A549 (cell line): ENCODE data around the gene HLCS.

ENCODE experiments used
- CHD2 ChIP-seq: fragments of 150-350 bp; IDR thresholded peaks from 2 replicates; pipeline ENCODE4 v1.6.1; 2014; ENCODE audit warnings: low read length; ENCODE audit not compliant: partially characterized antibody
- CHD4 ChIP-seq: fragments of 200-600 bp; sonication (generic); IDR thresholded peaks from 2 replicates; pipeline ENCODE4 v1.6.1; 2016; ENCODE audit warnings: antibody characterized with exemption, mild to moderate bottlenecking, borderline replicate concordance
- EP300 ChIP-seq, 2 experiments: fragments of >200 bp; sonication (Bioruptor Twin); formaldehyde crosslinking; IDR thresholded peaks; 2 replicates in 1 of 2; 3 replicates in 1 of 2; pipeline ENCODE4 v1.6.1; 2016 to 2017
- NFE2L2 ChIP-seq: fragments of 150-350 bp; conservative IDR thresholded peaks from 2 replicates; pipeline ENCODE4 v1.6.1; 2014; ENCODE audit warnings: low read length
- TF ChIP-seq, protein P1 (sequence below): fragments of 200-600 bp; sonication (generic); IDR thresholded peaks from 2 replicates; pipeline ENCODE4 v1.6.1; 2016; ENCODE audit warnings: antibody characterized with exemption, mild to moderate bottlenecking, moderate library complexity
- TF ChIP-seq, protein P2 (sequence below): fragments of >200 bp; sonication (Bioruptor Twin); formaldehyde crosslinking; IDR thresholded peaks from 3 replicates; pipeline ENCODE4 v1.5.1; 2016
- TF ChIP-seq, protein P3 (sequence below): IDR thresholded peaks from 2 replicates; pipeline ENCODE4 v1.6.1; 2012; ENCODE audit warnings: low read depth, borderline replicate concordance

DNA sequence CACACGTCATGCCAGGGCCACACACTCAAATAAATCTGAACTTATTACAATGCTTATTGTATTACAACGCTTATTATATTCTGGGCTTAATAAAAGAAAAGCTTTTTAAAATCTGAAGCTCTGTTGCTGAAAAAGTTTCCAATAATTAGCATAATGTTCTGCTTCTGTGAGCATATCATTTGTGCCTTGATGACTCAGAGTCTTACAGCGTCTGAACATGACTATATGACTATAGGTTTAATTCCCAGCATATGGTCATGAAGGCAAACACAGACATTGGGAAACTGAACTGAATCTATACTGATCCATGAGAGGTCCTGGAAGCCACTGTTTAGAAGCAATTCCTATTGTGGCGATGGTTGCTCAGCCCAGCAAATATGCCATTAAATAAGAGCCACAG lies 201.2 kb downstream of the HLCS start:
- TF ChIP-seq, protein P1, sequence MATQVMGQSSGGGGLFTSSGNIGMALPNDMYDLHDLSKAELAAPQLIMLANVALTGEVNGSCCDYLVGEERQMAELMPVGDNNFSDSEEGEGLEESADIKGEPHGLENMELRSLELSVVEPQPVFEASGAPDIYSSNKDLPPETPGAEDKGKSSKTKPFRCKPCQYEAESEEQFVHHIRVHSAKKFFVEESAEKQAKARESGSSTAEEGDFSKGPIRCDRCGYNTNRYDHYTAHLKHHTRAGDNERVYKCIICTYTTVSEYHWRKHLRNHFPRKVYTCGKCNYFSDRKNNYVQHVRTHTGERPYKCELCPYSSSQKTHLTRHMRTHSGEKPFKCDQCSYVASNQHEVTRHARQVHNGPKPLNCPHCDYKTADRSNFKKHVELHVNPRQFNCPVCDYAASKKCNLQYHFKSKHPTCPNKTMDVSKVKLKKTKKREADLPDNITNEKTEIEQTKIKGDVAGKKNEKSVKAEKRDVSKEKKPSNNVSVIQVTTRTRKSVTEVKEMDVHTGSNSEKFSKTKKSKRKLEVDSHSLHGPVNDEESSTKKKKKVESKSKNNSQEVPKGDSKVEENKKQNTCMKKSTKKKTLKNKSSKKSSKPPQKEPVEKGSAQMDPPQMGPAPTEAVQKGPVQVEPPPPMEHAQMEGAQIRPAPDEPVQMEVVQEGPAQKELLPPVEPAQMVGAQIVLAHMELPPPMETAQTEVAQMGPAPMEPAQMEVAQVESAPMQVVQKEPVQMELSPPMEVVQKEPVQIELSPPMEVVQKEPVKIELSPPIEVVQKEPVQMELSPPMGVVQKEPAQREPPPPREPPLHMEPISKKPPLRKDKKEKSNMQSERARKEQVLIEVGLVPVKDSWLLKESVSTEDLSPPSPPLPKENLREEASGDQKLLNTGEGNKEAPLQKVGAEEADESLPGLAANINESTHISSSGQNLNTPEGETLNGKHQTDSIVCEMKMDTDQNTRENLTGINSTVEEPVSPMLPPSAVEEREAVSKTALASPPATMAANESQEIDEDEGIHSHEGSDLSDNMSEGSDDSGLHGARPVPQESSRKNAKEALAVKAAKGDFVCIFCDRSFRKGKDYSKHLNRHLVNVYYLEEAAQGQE: no peak
- TF ChIP-seq, protein P2, sequence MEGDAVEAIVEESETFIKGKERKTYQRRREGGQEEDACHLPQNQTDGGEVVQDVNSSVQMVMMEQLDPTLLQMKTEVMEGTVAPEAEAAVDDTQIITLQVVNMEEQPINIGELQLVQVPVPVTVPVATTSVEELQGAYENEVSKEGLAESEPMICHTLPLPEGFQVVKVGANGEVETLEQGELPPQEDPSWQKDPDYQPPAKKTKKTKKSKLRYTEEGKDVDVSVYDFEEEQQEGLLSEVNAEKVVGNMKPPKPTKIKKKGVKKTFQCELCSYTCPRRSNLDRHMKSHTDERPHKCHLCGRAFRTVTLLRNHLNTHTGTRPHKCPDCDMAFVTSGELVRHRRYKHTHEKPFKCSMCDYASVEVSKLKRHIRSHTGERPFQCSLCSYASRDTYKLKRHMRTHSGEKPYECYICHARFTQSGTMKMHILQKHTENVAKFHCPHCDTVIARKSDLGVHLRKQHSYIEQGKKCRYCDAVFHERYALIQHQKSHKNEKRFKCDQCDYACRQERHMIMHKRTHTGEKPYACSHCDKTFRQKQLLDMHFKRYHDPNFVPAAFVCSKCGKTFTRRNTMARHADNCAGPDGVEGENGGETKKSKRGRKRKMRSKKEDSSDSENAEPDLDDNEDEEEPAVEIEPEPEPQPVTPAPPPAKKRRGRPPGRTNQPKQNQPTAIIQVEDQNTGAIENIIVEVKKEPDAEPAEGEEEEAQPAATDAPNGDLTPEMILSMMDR: no peak
- TF ChIP-seq EP300 (IDR thresholded peaks at IDR 0.05) (no peak), CHD4 (no peak), CHD2 (no peak), NFE2L2 (no peak)
- TF ChIP-seq, protein P3, sequence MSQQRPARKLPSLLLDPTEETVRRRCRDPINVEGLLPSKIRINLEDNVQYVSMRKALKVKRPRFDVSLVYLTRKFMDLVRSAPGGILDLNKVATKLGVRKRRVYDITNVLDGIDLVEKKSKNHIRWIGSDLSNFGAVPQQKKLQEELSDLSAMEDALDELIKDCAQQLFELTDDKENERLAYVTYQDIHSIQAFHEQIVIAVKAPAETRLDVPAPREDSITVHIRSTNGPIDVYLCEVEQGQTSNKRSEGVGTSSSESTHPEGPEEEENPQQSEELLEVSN: no peak
